8988T (cell line): ENCODE measurements around the gene JUP.

Source experiments
- DNase-seq: peaks from one replicate; pipeline ENCODE4 v3.0.0; 2011

The JUP gene

DNA sequence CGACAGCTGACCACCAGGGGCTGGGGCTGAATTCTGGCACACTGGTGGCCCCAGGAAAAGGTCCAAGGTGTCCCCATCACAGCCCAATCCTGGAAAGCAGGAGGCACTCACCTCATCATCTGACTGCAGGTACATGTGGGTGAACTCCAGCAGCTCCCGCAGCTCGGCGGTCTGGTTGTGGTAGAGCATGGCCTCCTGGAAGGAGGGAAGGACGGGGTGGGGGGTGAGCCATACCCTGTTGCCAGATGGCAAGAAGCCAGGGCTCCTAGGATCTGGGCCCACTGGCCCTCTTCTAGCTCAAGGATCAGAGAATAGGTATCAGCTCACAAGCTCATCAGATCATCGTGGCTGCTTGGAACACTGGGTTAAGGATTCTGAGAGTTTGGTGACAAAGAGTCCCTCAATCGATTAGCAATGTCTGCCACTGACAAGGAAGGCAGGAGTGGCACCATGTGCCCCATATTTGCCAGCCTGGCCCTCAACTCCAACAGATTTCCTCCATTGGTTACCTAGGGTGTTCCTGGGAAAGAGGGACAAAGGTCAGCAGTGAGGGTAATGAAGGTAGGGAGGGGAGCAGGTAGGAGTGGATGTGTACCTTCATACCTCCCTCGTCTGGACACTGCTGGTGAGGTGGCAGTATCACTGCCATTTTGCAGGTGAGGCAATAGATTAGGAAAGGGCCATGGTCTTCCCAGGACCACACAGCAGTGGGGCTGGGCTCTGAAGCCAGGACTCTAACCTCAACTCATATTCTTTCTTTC is 20.4 kb upstream of the JUP start:
- no peak for DNase-seq

DNA sequence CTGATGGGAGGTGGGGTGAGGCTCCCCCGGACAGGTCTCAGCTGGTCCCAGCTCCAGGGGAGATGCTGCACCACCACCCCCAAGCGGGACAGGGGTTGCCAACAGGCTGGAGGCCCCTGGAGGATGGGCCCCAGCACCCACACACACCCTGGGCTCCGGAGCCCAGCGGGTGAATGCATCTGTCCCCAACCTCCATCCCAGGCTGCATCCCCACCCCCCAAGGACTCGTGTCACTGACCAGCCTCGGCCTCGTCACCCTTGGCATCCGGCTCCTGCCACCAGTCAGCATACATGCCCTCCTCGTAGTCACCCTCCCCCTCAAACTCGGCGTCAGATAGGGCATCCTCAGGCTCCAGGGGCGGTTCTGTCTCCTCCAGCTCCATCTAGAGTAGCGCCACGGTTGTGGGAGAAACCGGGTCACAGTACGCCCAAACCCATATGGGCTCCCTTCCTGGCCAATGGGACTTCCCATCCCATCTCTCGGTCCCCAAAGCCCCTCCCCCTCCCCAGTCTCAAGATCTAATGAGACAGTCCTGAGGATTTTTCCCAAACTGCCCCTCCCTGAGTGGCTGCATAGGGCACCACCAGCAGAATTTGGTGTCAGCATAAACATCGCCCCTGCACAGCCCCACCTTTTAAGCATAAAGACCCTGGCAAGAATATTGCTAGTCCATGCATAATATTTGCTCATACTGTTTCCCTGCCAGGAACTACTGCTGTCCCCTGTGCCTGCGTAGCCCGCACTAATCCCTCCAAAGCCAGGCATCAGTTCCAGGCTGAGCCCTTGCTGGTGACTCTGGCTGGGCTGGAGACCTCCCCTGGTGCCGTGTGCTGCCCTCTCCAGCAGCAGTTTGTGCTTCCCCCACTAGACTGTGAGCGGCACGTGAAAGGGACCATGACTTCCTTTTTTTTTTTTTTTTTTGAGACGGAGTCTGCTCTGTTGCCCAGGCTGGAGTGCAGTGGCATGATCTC is 16.8 kb upstream of the JUP start:
- DNase-seq = no peak

DNA sequence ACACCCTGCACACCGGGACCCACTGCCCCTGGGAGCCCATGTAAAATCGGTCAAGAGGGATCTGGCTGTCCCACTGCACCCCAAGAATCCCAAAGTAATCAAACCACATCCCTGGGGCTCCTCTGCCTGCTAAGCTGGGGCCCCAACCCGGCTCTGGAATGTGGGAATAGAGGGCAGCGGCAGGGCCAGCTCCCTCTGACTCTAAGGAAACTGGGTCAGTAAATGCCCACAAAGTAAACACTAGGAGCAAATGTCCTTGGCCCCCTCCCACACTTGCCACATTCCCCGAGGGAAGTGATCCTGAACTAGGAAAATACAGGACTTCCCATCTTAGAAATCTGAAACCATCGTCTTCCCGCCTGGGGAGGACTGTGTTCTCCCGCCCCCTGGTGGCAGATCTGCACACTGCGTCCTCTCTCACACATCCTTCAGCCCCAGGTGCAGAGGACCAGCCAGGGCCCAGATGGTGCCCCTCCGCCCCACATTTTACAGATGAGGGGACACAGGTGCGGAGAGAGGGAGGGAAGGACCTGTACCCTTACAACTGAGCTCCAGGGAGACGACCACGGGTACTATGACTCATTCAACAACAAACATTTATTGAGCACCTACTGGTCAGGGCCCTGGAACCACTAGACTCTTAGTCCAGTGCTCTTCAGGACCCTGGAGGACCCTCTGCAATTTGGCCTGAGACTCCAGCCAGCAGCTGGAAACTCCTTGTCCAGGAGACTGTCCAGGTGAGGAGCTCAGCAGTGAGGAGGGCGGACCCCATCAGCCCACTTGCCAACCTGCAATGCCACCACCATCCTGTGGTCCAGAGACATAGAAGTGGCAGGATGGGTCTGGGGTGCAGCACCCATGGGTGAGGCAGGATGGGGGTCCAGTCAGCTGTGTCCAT is 15.1 kb upstream of the JUP start:
- DNase-seq = peak; percentile 59

DNA sequence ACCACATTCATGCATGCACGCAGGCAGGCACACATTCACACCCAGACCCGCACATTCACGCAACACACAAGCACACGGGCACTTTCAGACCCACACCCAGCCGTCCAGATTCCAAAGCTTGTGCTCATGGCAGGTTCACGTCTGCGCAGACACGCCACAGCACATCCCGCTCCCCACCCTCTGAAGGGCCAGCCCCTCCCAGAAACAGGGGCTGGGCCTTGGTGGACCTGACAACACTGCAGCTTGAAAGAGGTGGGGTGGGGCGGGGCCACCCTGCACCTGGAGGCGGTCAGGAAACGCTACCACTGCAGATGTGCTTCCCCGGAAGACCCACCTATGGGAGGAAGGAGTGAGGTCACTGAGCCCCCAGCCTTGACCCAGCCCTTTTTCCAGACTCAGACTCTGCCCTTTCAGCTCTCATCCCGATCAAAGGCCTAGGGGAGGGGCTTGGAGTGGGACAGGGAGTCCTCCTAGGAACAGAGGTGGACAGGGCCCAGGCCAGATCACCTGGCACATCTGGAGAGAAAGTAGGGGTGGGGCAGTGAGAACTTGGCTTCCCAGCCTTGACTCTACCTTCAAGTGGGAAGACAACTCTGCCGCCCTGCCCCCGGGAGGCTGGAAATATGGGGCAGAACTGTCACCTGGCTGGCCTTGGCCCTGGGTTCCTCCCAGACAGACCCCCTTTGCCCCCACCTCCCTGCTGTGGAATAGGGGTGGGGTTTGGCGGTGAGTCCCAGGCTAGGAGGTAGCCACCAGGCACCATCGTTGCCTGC is 14.3 kb upstream of the JUP start:
- DNase-seq = no peak

- no peak for DNase-seq
Observed at GRCh38 chr17:41799366-41799765, 12.9 kb upstream of the JUP start.

- no peak for DNase-seq
Observed at GRCh38 chr17:41797377-41797776, 10.9 kb upstream of the JUP start.

DNA sequence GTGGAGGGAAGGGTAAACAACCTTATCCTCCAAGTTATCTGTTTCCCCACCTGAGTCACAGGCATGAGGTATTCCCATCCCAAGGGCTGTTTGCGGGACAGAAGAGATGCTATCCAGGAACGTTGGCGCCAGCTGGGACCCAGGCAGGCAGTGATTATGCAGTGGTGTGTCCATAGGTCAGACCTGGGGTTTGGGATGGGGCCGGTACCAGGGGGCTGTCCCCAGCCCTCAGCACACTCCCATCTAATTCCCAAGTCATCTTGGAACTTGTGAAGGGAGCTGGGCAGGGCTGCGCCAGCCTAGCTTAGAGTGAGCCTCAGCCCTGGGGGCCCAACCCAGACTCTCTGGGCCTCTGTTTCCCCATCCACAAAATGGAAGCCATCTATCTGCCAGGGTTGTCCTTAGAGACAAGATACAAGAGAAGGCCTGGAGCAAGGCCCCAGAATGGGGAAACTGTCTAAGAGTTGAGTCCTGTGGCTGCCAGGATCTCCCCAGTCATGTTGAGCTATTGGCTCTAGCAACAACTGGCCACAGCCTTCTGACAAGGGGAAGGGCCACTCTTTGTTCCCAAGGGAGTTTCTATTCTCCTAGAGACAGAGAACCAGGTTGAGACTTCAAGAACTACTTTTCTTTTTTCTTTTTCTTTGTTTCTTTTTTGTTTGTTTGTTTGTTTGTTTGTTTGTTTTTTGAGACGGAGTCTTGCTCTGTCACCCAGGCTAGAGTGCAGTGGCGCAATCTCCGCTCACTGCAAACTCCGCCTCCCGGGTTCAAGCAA is 9.8 kb upstream of the JUP start:
- DNase-seq = no peak

DNA sequence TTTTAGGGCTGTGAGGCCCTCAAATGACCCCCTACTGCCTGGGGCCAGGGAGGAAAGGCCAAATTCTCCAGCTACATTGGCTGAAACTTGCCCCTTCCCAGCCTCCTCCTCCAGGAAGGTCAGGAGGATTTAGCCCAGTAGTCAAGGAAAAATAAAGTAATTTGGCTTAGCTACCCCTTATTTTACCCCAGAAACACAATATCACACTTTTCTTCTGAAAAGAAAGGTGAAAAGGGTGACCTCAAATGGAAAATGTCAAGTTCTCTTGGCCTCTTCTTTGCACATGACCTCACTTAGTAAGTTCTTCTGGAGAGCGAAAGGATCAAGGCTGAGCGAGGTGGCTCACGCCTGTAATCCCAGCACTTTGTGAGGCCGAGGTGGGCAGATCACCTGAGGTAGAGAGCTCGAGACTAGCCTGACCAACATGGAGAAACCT is 8.0 kb upstream of the JUP start:
- no peak for DNase-seq

DNA sequence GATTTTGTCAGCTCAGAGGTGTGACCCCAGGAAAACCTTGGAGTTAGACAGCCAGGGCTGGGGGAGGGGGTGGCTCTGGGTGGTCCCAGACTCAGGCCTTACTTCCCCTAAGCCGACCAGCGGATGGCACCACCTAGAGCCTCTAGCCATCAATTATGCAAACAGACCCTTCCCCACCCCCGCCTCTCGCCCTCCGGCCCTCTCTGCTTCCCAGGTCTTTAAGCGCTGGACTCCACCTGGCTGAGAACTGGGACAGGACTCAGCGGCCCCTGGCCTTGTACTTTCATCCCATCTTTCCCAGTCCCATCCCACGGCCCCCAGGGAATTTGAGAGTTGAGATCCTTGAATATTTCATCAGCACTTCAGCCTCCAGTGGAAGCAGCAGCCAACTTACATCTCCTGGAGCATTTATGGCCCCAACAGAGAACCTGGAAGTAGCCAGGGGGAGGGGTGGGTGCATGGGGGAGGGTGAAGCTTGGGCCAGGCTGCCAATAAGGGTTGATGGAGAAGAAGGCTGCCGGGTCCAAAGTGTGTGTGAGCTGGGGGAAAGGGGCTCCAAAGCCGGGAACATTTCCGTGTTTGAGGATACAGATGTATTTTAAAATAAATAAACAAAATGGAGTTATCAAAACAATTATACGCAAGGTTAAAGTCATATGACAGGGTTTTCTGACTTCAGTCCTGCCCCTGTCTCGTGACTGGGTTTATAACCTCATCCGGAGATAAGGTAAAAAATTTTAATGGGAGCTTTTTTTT is 7.5 kb upstream of the JUP start:
- DNase-seq = no peak

DNA sequence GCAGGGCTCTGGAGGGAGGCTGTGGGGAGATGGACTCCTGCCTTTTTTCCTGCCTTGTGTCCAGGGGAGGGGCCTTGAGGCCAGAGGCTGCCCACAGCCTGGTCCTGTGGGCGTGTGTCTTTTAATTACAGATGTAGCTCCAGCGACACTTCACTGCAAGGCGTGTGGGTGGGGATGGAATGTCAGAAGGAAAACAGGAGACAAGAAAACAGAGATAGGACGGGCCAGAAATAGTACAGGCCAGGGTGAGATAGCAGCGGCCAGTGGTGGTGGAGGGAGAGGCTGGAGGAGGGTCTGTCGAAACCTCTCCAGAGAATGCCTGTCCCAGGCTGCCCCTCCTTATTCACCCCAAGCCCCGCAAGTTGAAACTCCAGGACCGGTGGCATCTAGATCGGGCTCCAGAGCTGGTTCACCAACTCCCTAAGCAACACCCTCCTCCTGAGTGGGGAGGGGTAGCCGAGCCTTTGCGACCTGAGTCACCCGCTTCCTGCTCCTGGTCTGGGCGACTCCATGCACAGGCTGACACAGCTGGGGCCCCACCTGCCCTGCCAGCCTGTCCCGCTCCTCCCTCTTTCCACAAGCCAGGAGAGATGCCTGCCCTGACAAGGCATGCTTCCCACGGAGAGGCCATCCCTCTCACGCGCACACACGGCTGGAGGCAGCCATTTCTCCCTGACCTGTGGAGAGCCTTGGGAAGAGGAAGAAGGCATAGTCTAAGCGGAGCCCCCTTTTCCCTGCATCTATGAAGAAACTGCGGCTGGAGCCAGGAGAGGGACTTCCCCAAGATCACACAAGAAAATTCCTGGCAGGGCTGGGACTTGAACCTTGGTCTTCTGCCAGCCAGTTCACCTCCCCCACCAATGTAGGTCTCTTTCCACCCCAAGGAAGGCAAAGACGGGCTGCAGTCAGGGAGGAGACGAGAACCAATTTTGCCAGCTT is 6.6 kb upstream of the JUP start:
- no peak for DNase-seq

- no peak for DNase-seq
Observed at GRCh38 chr17:41787021-41787418, 509 bp upstream of the JUP start.

GRCh38 chr17:41785859-41786226 is 668 bp downstream of the JUP start:
- no peak for DNase-seq

DNA sequence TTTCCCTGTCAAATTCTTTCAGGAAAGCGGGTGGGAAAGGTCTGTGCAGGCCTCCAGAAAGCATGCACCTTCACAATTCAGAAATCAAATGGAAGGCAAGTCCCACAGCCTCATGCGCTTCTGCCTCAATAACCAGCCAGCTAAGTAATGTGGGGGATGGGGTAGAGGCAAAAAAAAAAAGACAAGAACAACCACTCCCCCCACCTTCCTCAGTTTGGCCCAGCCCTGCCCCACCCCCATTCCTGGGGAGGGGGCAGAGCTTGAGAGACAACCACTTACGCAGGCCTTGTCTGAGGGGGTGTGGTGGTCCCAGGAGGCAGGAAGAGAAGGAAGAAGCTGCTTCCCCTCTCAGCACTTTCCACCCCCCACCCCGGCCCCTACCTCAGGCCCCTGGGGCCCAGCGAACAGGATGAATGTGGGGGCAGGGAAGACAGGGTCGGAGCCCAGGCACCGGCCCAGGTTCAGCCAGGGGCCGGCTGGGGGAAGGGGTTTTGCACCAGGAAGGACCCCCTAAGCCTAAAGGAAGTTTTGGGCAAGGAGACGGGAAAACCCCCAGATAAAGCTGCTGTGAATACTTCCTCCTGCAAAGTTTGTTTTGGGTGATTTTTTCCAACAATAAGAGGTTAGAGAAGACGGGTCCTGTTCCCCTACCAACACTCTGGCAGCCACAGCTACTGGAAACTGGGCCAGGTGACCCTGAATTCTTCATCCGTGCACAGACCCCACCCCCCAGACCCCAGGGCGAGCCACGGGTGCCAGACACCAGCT is 1.2 kb downstream of the JUP start:
- no peak for DNase-seq

- DNase-seq = no peak
Observed at GRCh38 chr17:41784207-41784744, 2.2 kb downstream of the JUP start.

DNA sequence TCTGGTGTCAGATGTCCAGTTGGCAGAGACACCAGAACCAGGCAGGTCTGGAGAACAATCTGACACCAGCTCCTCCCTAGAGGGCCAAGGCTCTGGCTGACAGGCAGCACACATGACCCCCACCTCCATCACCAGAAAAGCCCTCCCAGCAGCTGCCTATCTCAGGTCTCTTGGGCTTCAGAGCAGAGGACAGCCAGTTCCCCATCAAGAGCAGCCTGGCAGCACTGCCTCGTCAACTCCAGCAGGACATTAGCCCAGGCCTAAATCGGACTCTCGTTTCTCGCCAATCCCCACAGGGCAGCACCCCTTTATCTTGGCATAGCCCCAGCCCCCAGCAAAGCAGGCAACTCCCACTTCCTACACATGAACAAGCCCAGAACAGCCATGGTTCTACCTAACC is 4.4 kb downstream of the JUP start:
- DNase-seq = no peak

DNA sequence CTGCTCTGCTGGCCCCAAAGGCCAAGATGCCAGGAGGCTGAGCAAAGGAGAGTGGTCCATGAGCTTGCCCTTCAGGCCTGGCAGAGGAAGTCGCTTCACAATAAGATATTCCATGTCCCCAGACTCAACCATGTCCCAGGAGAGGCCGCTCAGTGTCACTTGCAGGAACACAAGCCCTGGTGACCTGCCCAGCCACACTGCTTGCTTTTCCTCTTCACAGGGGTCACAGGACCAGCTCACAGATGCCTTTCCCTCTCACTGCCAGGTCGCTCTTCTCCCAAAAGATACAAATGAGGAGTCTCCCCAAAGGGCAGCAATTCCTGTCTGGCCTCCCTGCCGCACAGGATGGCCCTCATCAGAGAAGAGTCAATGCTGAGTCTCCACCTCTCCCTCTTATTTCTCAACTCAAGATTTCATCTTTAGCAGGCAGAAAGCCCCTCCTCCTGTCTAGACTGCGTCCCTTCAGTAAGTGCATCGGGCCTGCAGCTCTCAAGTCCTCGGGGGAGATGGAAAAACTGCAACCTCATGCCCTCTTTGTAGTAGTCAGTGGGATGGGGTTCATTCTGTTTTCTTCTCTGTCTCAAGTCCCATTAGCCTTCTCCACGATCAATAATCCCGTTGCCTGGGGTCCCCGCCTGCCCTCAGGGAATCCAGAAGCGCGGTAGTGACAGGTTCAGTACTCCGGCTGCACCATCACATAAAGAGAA is 5.0 kb downstream of the JUP start:
- DNase-seq = no peak

- no peak for DNase-seq
Observed at GRCh38 chr17:41779954-41780353, 6.6 kb downstream of the JUP start.
